ENCODE data around the gene AFAP1.

AFAP1 gene

GRCh38 chr4:7747566-7747965 lies 192.1 kb downstream of the AFAP1 start:
- no peak for DNase-seq

GRCh38 chr4:7747062-7747385 lies 192.6 kb downstream of the AFAP1 start:
- DNase-seq: no peak

DNA sequence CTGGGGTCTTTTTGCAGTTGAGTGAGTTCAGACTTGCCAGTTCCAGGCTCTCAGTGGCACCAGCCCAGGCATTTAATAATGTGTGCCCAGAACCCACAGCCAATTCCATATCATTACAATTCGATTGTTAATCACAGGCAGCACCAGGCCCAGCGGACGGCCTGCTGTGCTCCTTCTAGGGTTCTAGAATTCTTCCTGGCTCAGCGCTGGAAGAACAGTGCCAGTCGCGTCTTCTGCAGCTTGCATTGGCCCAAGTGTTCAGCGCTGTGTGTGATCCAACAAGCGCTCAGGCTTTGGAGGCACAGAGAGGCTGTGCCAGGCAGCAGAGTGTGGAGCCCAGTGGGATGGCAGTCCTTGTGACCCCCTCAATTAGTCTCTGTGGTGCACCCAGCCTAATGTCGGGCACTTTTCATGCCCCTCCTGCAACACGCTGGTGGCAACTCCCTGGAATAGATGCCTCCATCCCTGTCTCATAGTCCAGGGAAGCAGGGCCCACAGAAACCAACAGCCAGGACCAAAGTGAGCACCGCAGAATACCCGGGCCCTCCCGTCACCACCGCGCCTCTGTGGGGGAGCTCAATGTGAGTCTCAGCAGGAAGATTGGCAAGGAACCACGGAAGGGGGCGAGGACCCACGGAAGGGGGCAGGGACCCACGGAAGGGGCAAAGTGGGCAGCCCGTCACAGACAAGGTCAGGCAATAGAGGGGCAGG lies 193.2 kb downstream of the AFAP1 start:
- no peak for DNase-seq

DNA sequence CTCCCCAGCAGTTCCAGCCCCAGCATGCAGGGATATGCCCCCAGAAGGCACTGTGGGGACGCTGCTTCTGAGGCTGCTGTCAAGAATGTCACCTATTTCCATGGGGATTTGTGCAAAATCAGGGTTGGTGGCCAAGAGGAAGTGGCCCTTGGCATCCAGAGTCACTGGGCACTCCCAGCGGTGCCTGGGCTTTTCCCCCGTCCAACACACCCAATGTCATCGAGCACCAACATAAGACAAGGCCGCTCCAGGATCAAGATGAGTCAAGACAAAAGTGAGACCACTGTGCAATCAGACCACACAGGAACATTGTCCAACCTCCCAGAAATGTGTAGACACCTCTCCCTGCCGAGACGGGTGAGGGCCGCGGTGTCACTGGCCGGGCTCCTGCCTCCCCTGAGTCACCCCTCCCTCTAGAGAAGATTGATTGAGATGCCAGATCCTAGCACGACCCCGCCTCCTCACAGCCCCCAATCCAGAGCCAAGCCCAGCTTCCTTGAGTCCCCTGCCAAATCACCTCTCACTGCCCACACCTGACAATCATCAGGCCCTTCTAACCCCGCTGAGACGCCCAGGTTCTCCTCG lies 194.3 kb downstream of the AFAP1 start:
- no peak for DNase-seq

GRCh38 chr4:7744142-7744804 lies 195.4 kb downstream of the AFAP1 start:
- no peak for DNase-seq

DNA sequence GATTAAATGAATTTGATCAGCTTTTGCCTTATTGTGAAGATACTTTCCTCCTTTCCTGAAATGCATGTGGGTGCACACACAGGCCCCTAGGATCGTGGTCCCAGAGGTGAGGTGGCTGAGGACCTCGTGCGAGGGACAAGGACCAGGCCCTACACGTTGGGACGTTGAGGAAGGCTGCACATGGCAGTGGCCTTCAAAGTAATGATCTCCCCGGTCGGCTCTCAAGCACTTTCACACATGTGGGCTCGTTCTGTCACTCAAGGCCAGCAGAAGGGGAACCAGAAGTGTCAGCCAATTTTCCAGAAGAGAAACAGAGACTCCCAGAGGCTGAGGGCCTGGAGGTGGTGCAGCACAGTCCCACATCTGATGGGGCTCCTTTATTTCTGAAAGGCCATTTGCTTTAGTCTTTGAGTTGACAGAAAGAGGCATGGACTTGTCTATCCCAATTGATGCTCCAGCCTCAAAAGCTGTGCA lies 196.8 kb downstream of the AFAP1 start:
- DNase-seq: no peak

DNA sequence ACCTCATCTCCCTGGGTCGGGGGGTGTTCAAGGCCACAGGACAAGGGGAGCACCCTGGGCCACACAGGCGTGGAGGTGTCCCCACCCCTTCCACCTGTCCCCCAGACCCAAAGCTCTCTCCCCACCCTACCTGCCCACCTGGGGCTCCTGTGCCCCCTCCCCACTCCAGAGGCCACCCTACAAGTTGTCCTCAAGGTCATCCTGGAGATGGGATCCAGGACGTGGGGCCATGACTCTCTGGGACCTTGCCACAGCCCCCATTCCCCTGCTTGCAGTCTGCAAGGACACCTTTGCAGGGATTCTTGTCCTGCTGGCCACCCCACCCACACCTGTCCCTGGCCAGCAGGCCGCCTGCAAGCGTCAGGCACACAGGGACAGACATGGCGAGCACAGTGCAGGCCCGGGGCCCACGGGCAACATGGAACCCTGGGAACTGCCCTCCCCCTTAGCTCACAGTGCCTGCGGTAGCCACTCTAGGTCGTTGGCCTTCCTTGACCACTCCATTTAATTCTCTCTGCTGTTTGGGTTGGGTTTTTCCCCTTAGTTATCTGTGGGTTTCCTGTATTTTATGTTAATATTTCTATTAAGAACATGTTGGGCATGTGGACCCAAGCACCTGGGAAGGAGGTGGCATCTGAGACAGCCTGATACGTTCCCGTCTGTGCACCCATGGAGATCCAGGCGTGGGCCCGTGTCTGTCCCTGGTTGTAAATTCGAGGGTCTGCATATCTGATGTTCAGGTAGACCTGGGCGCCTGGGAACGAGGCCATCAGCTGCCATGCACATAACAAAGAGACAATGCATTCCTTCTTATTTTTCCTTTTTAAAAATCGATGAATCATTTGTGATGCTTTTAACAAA lies 197.5 kb downstream of the AFAP1 start:
- DNase-seq: no peak

- DNase-seq: no peak
Measured at GRCh38 chr4:7740866-7741525, 198.7 kb downstream of the AFAP1 start.

DNA sequence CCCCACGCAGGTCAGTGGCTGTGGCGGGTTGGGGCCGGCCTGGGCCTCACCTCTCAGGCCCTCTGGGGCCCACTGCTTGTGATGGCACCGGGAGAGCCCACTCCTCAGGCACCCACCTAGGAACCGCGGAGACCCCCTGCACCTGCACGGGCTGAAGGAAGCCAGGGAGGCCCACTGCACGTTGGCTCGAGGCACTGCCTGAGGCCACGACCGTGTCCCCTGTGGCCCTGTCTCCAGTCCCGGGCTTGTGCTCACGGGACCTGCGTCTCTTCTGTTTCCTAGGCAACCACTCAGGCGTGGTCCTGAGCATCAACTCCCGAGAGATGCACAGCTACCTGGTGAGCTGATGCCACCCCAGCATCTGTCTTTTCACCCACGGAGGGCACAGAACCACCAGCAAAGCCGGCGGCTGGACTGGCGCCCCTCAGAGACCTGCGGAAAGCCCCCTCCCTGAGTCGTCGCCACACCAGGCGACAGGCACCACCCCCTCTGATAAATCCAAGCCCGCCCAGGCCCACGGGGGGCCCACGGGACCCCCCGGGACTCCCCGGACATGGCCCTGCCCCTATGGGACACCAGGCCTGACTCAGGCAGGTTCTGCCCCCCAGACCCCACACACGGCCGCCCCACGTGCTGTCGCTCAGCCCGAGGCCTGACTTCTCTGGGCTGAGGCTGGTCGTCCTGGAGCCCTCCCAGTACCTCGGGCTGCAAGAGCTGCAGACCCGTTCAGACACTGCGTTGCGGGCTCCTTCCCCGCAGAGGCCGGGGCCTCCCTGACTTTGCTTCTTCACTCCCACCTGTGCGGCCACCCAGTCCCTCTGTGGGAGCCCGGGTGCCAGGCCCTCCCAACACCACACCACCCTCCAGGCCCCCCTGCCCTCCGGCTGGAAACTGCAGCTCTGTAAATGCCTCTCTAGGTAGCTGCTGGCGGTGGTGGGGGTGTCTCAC lies 199.5 kb downstream of the AFAP1 start:
- DNase-seq: no peak

- no peak for DNase-seq
Measured at GRCh38 chr4:7739077-7739917, 200.4 kb downstream of the AFAP1 start.

GRCh38 chr4:7738458-7739076 lies 201.1 kb downstream of the AFAP1 start:
- DNase-seq: no peak

DNA sequence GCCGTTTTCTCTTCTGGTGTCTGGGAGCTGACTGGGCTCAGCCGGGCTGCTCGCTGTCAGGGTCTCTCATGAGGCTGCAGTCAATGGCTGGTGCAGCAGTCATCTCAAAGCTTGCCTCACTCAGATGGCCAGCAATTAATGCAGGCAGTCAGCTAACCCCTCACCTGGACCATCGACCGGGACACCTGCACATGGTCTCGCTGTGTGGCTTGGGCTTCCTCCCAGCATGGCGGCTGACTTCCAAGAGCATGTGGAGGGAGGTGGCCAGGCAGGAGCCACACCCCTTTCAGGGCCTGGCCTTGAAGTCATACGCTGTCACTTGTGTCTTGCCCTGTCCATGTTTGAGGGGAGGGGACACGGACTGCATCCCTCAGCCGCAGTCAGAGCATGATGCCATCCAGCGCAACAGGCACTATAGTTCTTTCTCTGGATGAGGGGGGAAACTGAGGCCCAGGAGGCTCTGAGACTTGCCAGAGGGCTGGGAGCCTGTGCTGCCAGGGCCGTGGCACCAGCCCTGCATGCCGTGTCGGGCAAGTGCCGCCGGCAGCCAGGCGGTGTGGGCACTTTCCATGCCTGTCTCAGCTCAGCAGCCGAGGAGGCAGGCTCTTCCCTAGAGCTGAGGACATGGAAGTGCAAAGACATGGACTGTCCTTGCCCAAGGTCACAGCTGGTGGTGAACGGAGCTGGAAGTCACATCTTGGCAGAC lies 201.8 kb downstream of the AFAP1 start:
- DNase-seq: no peak

DNA sequence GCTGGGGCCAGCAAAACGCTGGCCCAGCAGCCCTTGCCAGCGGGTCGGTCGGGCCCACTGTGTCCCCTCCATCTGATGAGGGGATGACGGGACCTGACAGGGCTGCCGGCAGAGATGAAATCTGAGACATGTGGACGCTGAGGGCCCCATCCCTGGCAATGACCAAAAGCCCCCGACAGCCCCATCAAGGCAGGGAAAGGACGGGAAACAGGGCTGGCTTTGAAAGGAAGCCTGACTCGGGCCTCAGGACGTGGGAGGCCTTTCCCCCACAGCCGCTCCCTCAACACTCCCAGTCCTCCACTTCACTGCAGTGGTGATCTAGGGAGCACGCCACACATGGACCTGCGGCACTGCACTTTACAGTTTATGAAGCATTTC lies 202.4 kb downstream of the AFAP1 start:
- DNase-seq: no peak

DNA sequence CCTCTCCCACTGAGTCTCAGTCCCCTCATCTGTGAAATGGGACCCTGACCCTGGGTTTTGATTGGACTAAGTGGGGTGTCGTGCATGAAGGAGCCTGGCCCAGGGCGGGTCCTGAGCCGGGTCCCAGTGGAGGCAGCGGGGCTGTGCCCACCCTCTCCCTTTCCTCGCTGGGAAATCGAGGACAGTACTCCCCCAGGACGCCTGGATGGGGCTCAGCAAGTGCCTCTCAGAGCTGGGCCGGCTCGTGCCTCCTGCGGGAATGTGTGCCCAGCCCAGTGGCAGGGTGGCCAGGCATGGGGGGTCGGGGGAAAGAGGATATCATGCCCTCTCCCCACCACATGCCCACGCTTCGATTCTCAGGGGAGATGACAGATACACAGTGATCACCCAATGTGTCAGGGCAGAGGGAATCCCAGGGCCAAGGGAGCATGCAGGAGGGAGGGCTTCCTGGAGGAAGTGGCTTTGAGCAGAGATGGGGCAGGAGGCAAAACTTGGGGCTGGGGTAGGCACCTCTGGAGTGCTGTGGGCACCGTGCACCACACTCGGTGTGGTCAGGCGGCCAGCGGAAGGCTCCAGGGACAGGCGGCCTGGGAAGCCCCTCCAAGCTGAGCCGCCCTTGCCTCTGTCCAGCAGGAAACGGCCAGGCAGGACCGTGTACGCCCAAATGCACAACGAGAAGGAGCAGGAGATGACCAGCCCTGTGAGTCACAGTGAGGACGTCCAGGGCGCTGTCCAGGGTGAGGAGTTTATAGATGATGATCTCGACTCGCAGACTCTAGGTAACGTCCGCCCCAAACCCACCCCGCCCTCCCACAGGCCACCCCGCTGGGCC lies 203.0 kb downstream of the AFAP1 start:
- no peak for DNase-seq

DNA sequence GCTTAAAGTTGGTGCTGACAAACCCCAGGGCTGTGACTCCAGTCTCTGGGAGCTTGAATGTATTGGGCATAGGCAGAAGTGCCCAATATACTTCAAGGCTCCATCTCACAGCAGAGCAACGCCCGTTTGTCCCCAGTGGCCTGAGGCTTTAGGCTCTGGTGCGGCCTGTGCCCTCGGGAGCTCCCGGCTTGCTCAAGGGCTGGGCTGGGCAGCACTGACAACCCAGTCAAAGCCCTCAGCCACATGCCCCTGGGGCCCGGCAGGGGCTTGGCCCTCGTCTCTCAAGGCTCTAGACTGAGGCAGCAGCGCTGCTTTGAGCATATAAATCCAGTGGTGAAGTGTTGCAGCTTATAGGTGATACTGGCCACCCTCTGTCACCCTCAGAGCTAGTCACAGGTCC lies 203.7 kb downstream of the AFAP1 start:
- no peak for DNase-seq

DNA sequence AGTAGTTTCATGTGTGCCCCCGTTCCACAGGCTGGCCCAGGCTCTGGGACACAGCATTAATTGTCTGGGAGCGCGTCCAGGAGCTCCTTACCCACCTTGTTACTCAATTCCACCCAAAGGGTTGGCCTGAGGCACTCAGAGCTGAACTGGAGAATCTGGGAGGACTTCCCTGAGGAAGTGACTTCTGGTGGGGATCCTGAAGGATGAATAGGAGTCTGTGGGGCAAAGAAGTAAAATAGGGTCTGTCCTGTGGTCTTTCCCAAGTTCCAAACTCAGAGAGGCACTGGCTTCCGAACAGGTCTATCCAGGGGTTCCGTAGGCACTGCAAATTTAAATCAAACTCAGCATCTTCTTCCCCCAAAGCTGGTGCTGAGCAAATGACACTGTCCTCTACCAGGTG lies 204.3 kb downstream of the AFAP1 start:
- DNase-seq: no peak

DNA sequence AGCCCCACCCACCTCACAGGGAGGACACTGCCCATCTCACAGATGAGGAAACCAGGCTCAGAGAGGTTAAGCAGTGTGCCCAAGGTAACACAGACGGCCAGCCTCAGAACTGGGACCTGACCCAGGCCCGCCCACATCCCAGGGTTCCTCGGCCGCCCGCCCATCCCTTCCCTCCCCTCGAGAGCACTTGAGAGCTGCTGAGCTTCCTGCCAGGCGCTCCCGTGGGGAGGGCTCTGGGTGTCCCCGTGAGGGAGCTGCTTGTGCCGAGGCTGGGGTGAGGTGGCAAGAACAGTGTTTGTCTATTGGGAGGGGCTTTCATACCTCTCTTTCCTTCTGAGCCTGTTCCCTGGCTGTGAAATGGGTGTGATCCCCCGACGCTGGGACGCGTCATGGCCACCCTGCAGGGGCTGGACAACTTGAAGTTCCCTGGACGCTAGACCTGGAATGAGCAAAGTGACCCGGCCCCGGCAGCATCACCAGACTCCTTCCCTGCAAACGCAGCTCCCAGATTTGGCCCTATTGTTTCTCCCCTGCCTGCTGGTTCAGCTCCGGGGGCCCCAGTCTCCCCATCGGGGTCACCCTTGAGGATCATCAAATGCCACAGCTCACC lies 204.9 kb downstream of the AFAP1 start:
- DNase-seq: no peak
